HepG2 (cell line): ENCODE data around the gene USE1. TPM values are rescaled to one million over a fixed set of nuclear protein-coding genes. Genes with fewer than 3 reads are reported as not detected.

Experiments
- AGO2 ChIP-seq: fragments of 200-400 bp; formaldehyde crosslinking; optimal IDR thresholded peaks from 2 replicates; pipeline ENCODE3; 2017; ENCODE audit warnings: mild to moderate bottlenecking, low read depth, low read length, moderate library complexity
- ARID2 ChIP-seq: sonication (generic); formaldehyde crosslinking; IDR thresholded peaks from 2 replicates; pipeline ENCODE4 v1.8.1; 2022; ENCODE audit warnings: mild to moderate bottlenecking, missing genetic modification reagents, borderline replicate concordance
- ATF3 ChIP-seq: sonication (generic); formaldehyde crosslinking; IDR thresholded peaks from 2 replicates; pipeline ENCODE4 v1.4.0; 2020; ENCODE audit warnings: missing genetic modification reagents
- CCDC6 ChIP-seq: sonication (generic); formaldehyde crosslinking; IDR thresholded peaks from 2 replicates; pipeline ENCODE4 v1.8.1; 2022; ENCODE audit warnings: mild to moderate bottlenecking, missing genetic modification reagents, moderate library complexity
- GATAD2A ChIP-seq: IDR thresholded peaks from 2 replicates; pipeline ENCODE4 v1.6.1; 2016
- HIC2 ChIP-seq: sonication (generic); formaldehyde crosslinking; IDR thresholded peaks from 2 replicates; pipeline ENCODE4 v1.9.0; 2022; ENCODE audit warnings: low read depth, missing genetic modification reagents
- HOXA9 ChIP-seq: sonication (generic); formaldehyde crosslinking; IDR thresholded peaks from 2 replicates; pipeline ENCODE4 v1.8.1; 2022; ENCODE audit warnings: missing genetic modification reagents, mild to moderate bottlenecking, moderate library complexity, borderline replicate concordance
- JARID2 ChIP-seq: sonication (generic); formaldehyde crosslinking; IDR thresholded peaks from 2 replicates; pipeline ENCODE4 v1.8.1; 2023; ENCODE audit warnings: missing genetic modification reagents, inconsistent platforms; ENCODE audit not compliant: insufficient replicate concordance
- JUN ChIP-seq: sonication (generic); formaldehyde crosslinking; IDR thresholded peaks from 2 replicates; pipeline ENCODE4 v1.4.0; 2020; ENCODE audit warnings: mild to moderate bottlenecking, missing genetic modification reagents
- MAFG ChIP-seq: sonication (generic); formaldehyde crosslinking; IDR thresholded peaks from 2 replicates; pipeline ENCODE4 v1.5.1; 2020; ENCODE audit warnings: mild to moderate bottlenecking, missing genetic modification reagents
- MAZ ChIP-seq, 2 experiments: sonication (generic) in 1 of 2; formaldehyde crosslinking in 1 of 2; IDR thresholded peaks; 2 replicates each; pipeline versions ENCODE4 v1.5.0 to v1.6.1; 2012 to 2020; ENCODE audit warnings: low read depth in 2 of 2, mild to moderate bottlenecking in 2 of 2, borderline replicate concordance in 1 of 2, improper control_type of control experiment in 1 of 2, low read length in 1 of 2, missing genetic modification reagents in 1 of 2, moderate library complexity in 1 of 2
- MYNN ChIP-seq: sonication (generic); formaldehyde crosslinking; IDR thresholded peaks from 2 replicates; pipeline ENCODE4 v1.4.0; 2020; ENCODE audit warnings: mild to moderate bottlenecking, low read depth, missing genetic modification reagents
- NBN ChIP-seq: fragments of 450-650 bp; conservative IDR thresholded peaks from 2 replicates; pipeline ENCODE4 v1.6.1; 2017
- NFATC3 ChIP-seq: sonication (generic); formaldehyde crosslinking; IDR thresholded peaks from 2 replicates; pipeline ENCODE4 v1.5.1; 2020; ENCODE audit warnings: mild to moderate bottlenecking, missing genetic modification reagents
- RFXANK ChIP-seq: IDR thresholded peaks from 2 replicates; pipeline ENCODE4 v1.6.1; 2016
- RXRB ChIP-seq: IDR thresholded peaks from 2 replicates; pipeline ENCODE4 v1.6.1; 2016; ENCODE audit warnings: borderline replicate concordance, missing genetic modification reagents, missing compliant biosample characterization
- SMAD3 ChIP-seq: sonication (generic); formaldehyde crosslinking; IDR thresholded peaks from 2 replicates; pipeline ENCODE4 v1.4.0; 2020; ENCODE audit warnings: missing genetic modification reagents
- SMARCE1 ChIP-seq: fragments of 450-650 bp; IDR thresholded peaks from 2 replicates; pipeline ENCODE4 v1.6.1; 2017; ENCODE audit warnings: borderline replicate concordance
- TGIF2 ChIP-seq: IDR thresholded peaks from 2 replicates; pipeline ENCODE4 v1.6.1; 2016; ENCODE audit warnings: control low read depth, missing compliant biosample characterization
- ZMAT3 ChIP-seq: sonication (generic); formaldehyde crosslinking; conservative IDR thresholded peaks from 2 replicates; pipeline ENCODE4 v1.7.0; 2021; ENCODE audit warnings: missing genetic modification reagents
- ZNF121 ChIP-seq: sonication (generic); formaldehyde crosslinking; IDR thresholded peaks from 2 replicates; pipeline ENCODE4 v1.5.0; 2020; ENCODE audit warnings: mild to moderate bottlenecking, missing genetic modification reagents
- ZNF260 ChIP-seq: sonication (generic); formaldehyde crosslinking; IDR thresholded peaks from 2 replicates; pipeline ENCODE4 v1.4.0; 2020; ENCODE audit warnings: missing genetic modification reagents, low read depth, mild to moderate bottlenecking, borderline replicate concordance
- ZNF282 ChIP-seq: fragments of 450-650 bp; IDR thresholded peaks from 2 replicates; pipeline ENCODE4 v1.6.1; 2018; ENCODE audit not compliant: partially characterized antibody
- ZNF331 ChIP-seq: sonication (generic); formaldehyde crosslinking; IDR thresholded peaks from 2 replicates; pipeline ENCODE4 v1.4.0; 2020; ENCODE audit warnings: missing genetic modification reagents
- ZNF431 ChIP-seq: sonication (generic); formaldehyde crosslinking; IDR thresholded peaks from 2 replicates; pipeline ENCODE4 v1.9.0; 2022; ENCODE audit warnings: missing genetic modification reagents, low read depth, mild to moderate bottlenecking, borderline replicate concordance
- ZNF510 ChIP-seq: sonication (generic); formaldehyde crosslinking; IDR thresholded peaks from 2 replicates; pipeline ENCODE4 v1.4.0; 2020; ENCODE audit warnings: low read depth, mild to moderate bottlenecking, missing genetic modification reagents
- ZNF598 ChIP-seq: sonication (generic); formaldehyde crosslinking; IDR thresholded peaks from 2 replicates; pipeline ENCODE4 v1.5.1; 2020; ENCODE audit warnings: mild to moderate bottlenecking, missing genetic modification reagents, borderline replicate concordance
- ZNF605 ChIP-seq: sonication (generic); formaldehyde crosslinking; IDR thresholded peaks from 2 replicates; pipeline ENCODE4 v1.8.0; 2022; ENCODE audit warnings: mild to moderate bottlenecking, missing genetic modification reagents
- ZNF703 ChIP-seq: sonication (generic); formaldehyde crosslinking; IDR thresholded peaks from 2 replicates; pipeline ENCODE4 v1.5.1; 2020; ENCODE audit warnings: missing genetic modification reagents, mild to moderate bottlenecking, moderate library complexity, borderline replicate concordance
- ZNF773 ChIP-seq: sonication (generic); formaldehyde crosslinking; IDR thresholded peaks from 2 replicates; pipeline ENCODE4 v1.4.0; 2020; ENCODE audit warnings: missing genetic modification reagents, borderline replicate concordance
- ZNF879 ChIP-seq: sonication (generic); formaldehyde crosslinking; IDR thresholded peaks from 2 replicates; pipeline ENCODE4 v1.8.1; 2023; ENCODE audit warnings: missing genetic modification reagents
- ZNF883 ChIP-seq: sonication (generic); formaldehyde crosslinking; IDR thresholded peaks from 2 replicates; pipeline ENCODE4 v1.5.1; 2020; ENCODE audit warnings: mild to moderate bottlenecking, missing genetic modification reagents; ENCODE audit errors: not compliant biosample characterization
- polyA plus RNA-seq, 8 experiments: library from polyadenylated mRNA; depleted of rRNA in 3 of 8; stranded (reverse) in 7 of 8; unstranded in 1 of 8; fragments of >200 nt; fragmentation: Illumina TruSeq in 4 of 8; extraction: Trizol in 4 of 8; gene quantifications; 2 replicates each; pipeline versions ENCODE4 v1.2.1 to v1.2.3, GENCODE V29; 2011 to 2016; ENCODE audit warnings: low read depth in 4 of 8, missing spikeins in 1 of 8, mixed read lengths in 1 of 8; ENCODE audit not compliant: insufficient read depth in 1 of 8
- total RNA-seq, 5 experiments: library from RNA; depleted of rRNA; stranded (reverse); fragments of >200 nt; fragmentation: Illumina TruSeq; extraction: Trizol; gene quantifications; 2 replicates each; pipeline ENCODE4 v1.2.3, GENCODE V29; 2016; ENCODE audit warnings: low read depth in 1 of 5

USE1 gene
- total and polyA plus RNA-seq, 2 of the 13 experiments (the other 11 are each of a cell fraction or from before 2014, with no cell fraction given), result 9.9 to 17.6 TPM

- TF ChIP-seq ZNF431 (CRISPR knock-in tag), result no peak
- TF ChIP-seq ZNF121, result peak; percentile 13
- TF ChIP-seq ZNF510 (CRISPR knock-in tag), result no peak
- TF ChIP-seq RFXANK, result no peak
- TF ChIP-seq CCDC6 (CRISPR knock-in tag), result no peak
- no peak for TF ChIP-seq ARID2
- TF ChIP-seq TGIF2 (CRISPR knock-in tag), result no peak
- no peak for TF ChIP-seq HIC2 (CRISPR knock-in tag)
- no peak for TF ChIP-seq ZMAT3 (CRISPR knock-in tag)
- TF ChIP-seq ZNF260 (CRISPR knock-in tag), result no peak
- TF ChIP-seq JARID2 (CRISPR knock-in tag), result no peak
- no peak for TF ChIP-seq ZNF883 (CRISPR knock-in tag)
- TF ChIP-seq NFATC3, result no peak
- no peak for TF ChIP-seq MAFG (CRISPR knock-in tag)
- TF ChIP-seq ZNF773 (CRISPR knock-in tag), result no peak
- peak; percentile 41; the same call in 1 of the 2 replicates for TF ChIP-seq RXRB (CRISPR knock-in tag)
- TF ChIP-seq GATAD2A (CRISPR knock-in tag), result 0 out of 2 replicates have a peak, but pooled peaks have one; percentile 7
- TF ChIP-seq MAZ (IDR thresholded peaks at IDR 0.05; ENCODE audit: borderline replicate concordance, low read depth, low read length), result no peak; the same call in 1 of the 2 replicates
- peak; percentile 10; the same call in 1 of the 2 replicates for TF ChIP-seq MAZ (CRISPR knock-in tag; IDR thresholded peaks at IDR 0.05; ENCODE audit: low read depth)
- TF ChIP-seq ZNF331 (CRISPR knock-in tag), result no peak
- TF ChIP-seq MYNN (CRISPR knock-in tag), result no peak
- TF ChIP-seq NBN, result no peak
- TF ChIP-seq SMAD3, result 0 out of 2 replicates have a peak, but pooled peaks have one; percentile 7
- no peak for TF ChIP-seq ATF3 (CRISPR knock-in tag)
- TF ChIP-seq JUN (CRISPR knock-in tag), result no peak
- TF ChIP-seq ZNF879 (CRISPR knock-in tag), result no peak
- no peak for TF ChIP-seq ZNF598
- TF ChIP-seq ZNF605 (CRISPR knock-in tag), result no peak
- TF ChIP-seq AGO2, result no peak
- no peak for TF ChIP-seq HOXA9
- TF ChIP-seq ZNF282, result no peak
- TF ChIP-seq SMARCE1, result no peak
- no peak for TF ChIP-seq ZNF703 (CRISPR knock-in tag)
Measured at GRCh38 chr19:17246681-17247425, 31.7 kb downstream of the USE1 start (continued).
